ENCODE measurements around the gene UPK1B. TPM values are rescaled to one million over a fixed set of nuclear protein-coding genes. Genes with fewer than 3 reads are reported as not detected.

UPK1B gene
- total and polyA plus RNA-seq, 2 donors (not counting 3 experiments of a cell fraction or from before 2014, with no cell fraction given) = not detected

DNA sequence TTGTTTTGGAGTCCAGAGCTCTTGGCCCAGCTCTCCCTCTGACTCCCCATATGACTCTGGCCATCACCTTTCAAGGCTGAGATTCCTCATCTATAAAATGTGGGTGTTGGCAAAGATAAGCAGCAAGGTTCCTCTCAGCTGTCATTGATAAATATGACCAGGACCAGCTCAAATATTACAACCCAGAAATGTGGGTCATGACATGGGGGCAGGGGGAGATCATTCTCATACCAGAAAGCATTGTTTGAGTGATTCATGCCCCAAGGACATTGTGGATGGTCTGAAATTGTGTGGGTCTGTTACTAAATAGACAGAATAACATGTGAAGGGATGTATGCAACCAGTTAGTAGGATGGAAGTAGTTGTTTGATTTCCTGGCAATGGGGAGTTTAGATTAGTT lies 13.9 kb downstream of the UPK1B start:
- POLR2A ChIA-PET = no interaction called here
- TF ChIP-seq GATA2 (IDR thresholded peaks at IDR 0.05; ENCODE audit: insufficient read depth, insufficient read length, low read depth, low read length) (no peak), FOS (IDR thresholded peaks at IDR 0.05; ENCODE audit: borderline replicate concordance, insufficient read depth, low read length) (no peak), POLR2AphosphoS5 (IDR thresholded peaks at IDR 0.05; ENCODE audit: insufficient read depth, low read depth, low read length) (no peak), MYC (IDR thresholded peaks at IDR 0.05; ENCODE audit: low read depth, low read length) (no peak), POLR2A (IDR thresholded peaks at IDR 0.05; ENCODE audit: low read depth, low read length) (no peak), EZH2 (IDR thresholded peaks at IDR 0.05; ENCODE audit: borderline replicate concordance, low read depth, low read length, severe bottlenecking) (no peak), JUN (IDR thresholded peaks at IDR 0.05; ENCODE audit: borderline replicate concordance, insufficient read depth, insufficient read length, low read depth) (no peak)
- TF ChIP-seq, protein P1, sequence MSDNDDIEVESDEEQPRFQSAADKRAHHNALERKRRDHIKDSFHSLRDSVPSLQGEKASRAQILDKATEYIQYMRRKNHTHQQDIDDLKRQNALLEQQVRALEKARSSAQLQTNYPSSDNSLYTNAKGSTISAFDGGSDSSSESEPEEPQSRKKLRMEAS (IDR thresholded peaks at IDR 0.05; ENCODE audit: insufficient read depth, insufficient read length) = no peak
- TF ChIP-seq, protein P2, sequence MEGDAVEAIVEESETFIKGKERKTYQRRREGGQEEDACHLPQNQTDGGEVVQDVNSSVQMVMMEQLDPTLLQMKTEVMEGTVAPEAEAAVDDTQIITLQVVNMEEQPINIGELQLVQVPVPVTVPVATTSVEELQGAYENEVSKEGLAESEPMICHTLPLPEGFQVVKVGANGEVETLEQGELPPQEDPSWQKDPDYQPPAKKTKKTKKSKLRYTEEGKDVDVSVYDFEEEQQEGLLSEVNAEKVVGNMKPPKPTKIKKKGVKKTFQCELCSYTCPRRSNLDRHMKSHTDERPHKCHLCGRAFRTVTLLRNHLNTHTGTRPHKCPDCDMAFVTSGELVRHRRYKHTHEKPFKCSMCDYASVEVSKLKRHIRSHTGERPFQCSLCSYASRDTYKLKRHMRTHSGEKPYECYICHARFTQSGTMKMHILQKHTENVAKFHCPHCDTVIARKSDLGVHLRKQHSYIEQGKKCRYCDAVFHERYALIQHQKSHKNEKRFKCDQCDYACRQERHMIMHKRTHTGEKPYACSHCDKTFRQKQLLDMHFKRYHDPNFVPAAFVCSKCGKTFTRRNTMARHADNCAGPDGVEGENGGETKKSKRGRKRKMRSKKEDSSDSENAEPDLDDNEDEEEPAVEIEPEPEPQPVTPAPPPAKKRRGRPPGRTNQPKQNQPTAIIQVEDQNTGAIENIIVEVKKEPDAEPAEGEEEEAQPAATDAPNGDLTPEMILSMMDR (IDR thresholded peaks at IDR 0.05; ENCODE audit: extremely low read depth in 1 of 2, insufficient read depth in 1 of 2, low read depth in 1 of 2, low read length in 2 of 2) = no peak
- H3K9ac ChIP-seq (replicated peaks; ENCODE audit: extremely low read depth, insufficient read depth, low read length) = no peak overlapping the region
- no peaks in the 10 kb centered on the region for H3K9me3 ChIP-seq (replicated peaks; ENCODE audit: control insufficient read depth, insufficient read depth, low read length)
- no peaks in the 10 kb centered on the region for H3K79me2 ChIP-seq (ENCODE audit: control insufficient read depth, insufficient read depth, low read length)
- no peaks in the 10 kb centered on the region for H4K20me1 ChIP-seq (replicated peaks; ENCODE audit: control insufficient read depth, extremely low read depth, insufficient read depth, low read length)
- H3K9me1 ChIP-seq (replicated peaks; ENCODE audit: control insufficient read depth, extremely low read depth, insufficient read depth, low read length) = no peaks in the 10 kb centered on the region
- H3K4me1 ChIP-seq (ENCODE audit: control insufficient read depth, extremely low read depth, insufficient read depth, low read length) = no peaks in the 10 kb centered on the region
- no peaks in the 10 kb centered on the region for H3K36me3 ChIP-seq (ENCODE audit: control insufficient read depth in 2 of 2, extremely low read depth in 1 of 2, insufficient read depth in 2 of 2, low read length in 2 of 2)
- intact Hi-C loops (cut with micrococcal nuclease) (no loop called here), dilution Hi-C loops (cut with MboI; ENCODE audit: extremely low pct_ligation_motif_present, low sequenced_read_pairs) (no loop called here)
- H3K4me3 ChIP-seq (replicated peaks in 1 of 3; ENCODE audit: insufficient read depth in 1 of 3, low read depth in 1 of 3, low read length in 3 of 3) = no peak overlapping the region
- H3K4me2 ChIP-seq (ENCODE audit: insufficient read depth, low read length) = no peak overlapping the region
- no peak overlapping the region for H2AFZ ChIP-seq (ENCODE audit: low read depth, low read length)
- no peak for DNase-seq (ENCODE audit: low read depth, low spot score)
- no peak overlapping the region for H3K27ac ChIP-seq (ENCODE audit: insufficient read depth, low read depth, low read length)
- no TSS peak for BruUV-seq (replicated peaks)
- CTCF ChIA-PET = no interaction called here
- FAIRE-seq = no peak
- peaks cover 0 to 5% of the 10 kb centered on the region in 2 experiments for H3K27me3 ChIP-seq (ENCODE audit: control insufficient read depth in 2 of 2, insufficient read depth in 2 of 2, low read length in 2 of 2)
